Epithelial cell of proximal tubule (primary cell): Measurements from ENCODE around the gene BEND5. TPM values are rescaled to one million over a fixed set of nuclear protein-coding genes. Genes with fewer than 3 reads are reported as not detected.

Source experiments
- DNase-seq: peaks from one replicate; pipeline ENCODE4 v3.0.0-alpha.2; 2011; ENCODE audit warnings: low read depth
- H3K4me3 ChIP-seq: 2 replicates; pipeline ENCODE4 v1.5.1; 2011; ENCODE audit warnings: low read depth, mild to moderate bottlenecking, low read length
- total RNA-seq: library from RNA; depleted of rRNA; stranded (reverse); fragments of >200 nt; gene quantifications from 2 replicates; pipeline ENCODE4 v1.2.3, GENCODE V29; 2015
- TF ChIP-seq, protein P1 (sequence below): conservative IDR thresholded peaks from 2 replicates; pipeline ENCODE4 v1.5.1; 2012; ENCODE audit warnings: low read depth, mild to moderate bottlenecking, low read length

Gene BEND5
- total RNA-seq, 1 donor from 2014 or later: 1.9 TPM

- no peak for DNase-seq
- no peak overlapping the region for H3K4me3 ChIP-seq
- TF ChIP-seq, protein P1, sequence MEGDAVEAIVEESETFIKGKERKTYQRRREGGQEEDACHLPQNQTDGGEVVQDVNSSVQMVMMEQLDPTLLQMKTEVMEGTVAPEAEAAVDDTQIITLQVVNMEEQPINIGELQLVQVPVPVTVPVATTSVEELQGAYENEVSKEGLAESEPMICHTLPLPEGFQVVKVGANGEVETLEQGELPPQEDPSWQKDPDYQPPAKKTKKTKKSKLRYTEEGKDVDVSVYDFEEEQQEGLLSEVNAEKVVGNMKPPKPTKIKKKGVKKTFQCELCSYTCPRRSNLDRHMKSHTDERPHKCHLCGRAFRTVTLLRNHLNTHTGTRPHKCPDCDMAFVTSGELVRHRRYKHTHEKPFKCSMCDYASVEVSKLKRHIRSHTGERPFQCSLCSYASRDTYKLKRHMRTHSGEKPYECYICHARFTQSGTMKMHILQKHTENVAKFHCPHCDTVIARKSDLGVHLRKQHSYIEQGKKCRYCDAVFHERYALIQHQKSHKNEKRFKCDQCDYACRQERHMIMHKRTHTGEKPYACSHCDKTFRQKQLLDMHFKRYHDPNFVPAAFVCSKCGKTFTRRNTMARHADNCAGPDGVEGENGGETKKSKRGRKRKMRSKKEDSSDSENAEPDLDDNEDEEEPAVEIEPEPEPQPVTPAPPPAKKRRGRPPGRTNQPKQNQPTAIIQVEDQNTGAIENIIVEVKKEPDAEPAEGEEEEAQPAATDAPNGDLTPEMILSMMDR: no peak
These were observed 8.6 kb downstream of the BEND5 start for GRCh38 chr1:48767975-48768510.

GRCh38 chr1:48765335-48765734, 11.4 kb downstream of the BEND5 start:
- H3K4me3 ChIP-seq: no peak overlapping the region
- DNase-seq: no peak
- TF ChIP-seq, protein P1: no peak

DNA sequence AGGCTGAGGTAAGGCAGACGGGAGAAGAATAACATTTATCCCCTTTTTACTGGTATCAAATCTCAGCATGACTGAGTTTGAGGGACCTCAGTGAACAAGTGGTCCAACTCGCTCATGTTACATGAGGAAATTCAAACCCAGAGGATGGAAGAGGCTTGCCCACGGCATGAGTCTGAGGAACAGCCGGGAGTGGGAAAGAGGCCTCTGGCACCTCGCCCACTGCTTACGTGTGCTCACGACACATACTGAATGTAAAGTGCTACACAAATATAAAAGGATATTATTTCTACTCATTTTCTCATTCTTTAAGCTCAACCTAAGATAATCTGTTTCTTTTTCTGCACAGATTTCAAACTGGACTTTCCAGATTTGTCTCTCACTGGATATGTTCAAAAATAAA, 14.7 kb downstream of the BEND5 start:
- no peak overlapping the region for H3K4me3 ChIP-seq
- TF ChIP-seq, protein P1: no peak
- no peak for DNase-seq

GRCh38 chr1:48761411-48761810, 15.3 kb downstream of the BEND5 start:
- TF ChIP-seq, protein P1: no peak
- H3K4me3 ChIP-seq: no peak overlapping the region
- DNase-seq: no peak

GRCh38 chr1:48760857-48761256, 15.8 kb downstream of the BEND5 start:
- DNase-seq: no peak
- TF ChIP-seq, protein P1: no peak
- no peak overlapping the region for H3K4me3 ChIP-seq

DNA sequence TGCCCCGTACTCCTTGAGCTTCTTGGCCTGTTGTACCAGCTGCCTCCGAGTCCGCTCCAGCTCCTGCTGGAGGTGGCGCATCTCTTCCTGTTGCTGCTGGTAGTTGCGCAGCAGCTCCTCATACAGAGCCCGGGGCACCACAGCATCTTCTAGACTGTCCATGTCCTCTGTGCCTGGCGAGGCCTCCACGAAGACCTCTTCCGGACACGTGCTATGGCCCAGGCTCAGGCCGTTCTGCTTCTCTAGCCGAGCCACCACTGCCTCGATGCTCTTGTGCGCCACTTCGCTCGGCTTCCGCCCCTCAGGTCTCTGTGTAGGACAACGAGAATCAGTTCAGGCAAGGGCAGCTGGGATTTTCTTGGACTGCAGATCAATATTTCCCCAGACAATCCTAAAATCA, 17.7 kb downstream of the BEND5 start:
- no peak for DNase-seq
- TF ChIP-seq, protein P1: no peak

GRCh38 chr1:48757363-48757762, 19.3 kb downstream of the BEND5 start:
- DNase-seq: no peak
- TF ChIP-seq, protein P1: no peak
- H3K4me3 ChIP-seq: no peak overlapping the region

More for the DNA sequence above, 17.7 kb downstream of the BEND5 start:
- no peak overlapping the region for H3K4me3 ChIP-seq
